CD4-positive, alpha-beta T cell treated with Interleukin-1 beta for 1 hour (primary cell): ENCODE results near the gene IL12A.

Source experiments
- DNase-seq, 2 donors: peaks; one replicate each; pipeline ENCODE4 v3.0.0-alpha.2; 2020 to 2022

Gene IL12A

DNA sequence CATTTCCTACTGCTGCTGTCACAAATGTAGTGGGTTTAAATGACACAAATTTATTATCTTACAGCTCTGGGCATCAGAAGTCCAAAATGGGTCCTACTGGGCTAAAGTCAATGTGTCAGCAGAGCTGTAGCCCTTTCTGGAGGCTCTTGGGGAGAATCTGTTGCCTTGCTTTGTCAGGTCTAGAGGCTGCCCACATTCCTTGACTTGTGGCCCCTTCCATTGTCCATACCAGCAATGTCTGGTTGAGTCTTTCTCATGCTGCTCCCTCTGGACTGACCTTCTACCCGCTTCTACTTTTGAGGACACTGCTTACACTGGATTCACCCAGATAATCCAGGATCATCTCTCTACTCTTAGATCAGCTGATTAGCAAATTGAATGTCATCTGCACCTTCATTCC is 3.0 kb downstream of the IL12A start:
- DNase-seq, result no peak

DNA sequence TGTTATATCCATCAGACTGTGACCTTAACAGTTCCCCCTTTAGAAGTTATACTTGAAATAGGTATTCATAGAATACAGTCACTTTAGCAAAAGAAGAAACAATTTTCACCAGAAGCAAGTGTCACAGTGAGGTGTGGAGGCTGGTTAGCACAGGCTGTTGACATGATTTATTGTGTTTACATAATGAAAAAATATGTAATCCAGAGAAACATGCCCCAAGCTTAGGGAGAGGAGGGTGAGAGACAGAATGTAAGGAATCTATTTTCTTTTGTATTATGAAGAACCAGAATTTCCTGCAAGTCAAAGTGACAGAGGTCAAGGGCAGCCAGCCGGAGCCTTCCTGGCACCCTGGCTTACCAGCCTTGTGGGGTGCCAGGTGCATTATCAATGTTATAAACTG is 4.0 kb downstream of the IL12A start:
- DNase-seq, result no peak

DNA sequence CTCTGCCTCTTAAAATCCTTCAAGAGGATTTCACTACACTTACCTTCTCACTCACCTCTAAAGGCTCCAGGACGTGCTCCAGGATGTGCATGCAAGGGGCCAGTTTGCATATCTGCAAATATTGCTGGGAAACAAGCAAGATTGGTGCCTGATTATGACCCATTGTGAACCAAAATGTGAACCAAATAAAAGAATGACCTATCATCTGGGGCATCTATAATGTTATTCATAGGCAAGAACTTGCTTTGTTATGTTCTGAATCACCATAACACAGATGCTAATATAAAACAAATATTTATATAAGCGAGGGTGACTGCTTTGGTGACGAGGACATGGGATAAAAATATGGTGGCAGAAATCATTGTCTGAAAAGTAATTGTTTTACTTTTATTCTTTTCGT is 5.5 kb downstream of the IL12A start:
- no peak for DNase-seq

DNA sequence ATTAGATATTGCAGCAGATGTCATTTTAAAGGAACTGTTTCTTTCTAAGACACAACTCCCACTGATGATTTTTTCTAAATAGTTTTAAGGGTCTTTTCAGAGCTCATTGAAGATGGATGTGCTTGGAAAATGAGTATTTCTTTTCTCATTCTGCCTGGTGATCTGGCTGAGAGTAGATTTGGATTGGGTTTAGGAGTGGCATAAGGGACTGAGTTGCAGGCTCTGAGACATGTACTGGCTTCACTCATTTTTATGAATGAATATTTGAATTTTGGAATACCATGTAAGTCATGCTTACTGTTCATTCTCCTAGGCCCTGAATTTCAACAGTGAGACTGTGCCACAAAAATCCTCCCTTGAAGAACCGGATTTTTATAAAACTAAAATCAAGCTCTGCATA is 6.5 kb downstream of the IL12A start:
- no peak for DNase-seq

DNA sequence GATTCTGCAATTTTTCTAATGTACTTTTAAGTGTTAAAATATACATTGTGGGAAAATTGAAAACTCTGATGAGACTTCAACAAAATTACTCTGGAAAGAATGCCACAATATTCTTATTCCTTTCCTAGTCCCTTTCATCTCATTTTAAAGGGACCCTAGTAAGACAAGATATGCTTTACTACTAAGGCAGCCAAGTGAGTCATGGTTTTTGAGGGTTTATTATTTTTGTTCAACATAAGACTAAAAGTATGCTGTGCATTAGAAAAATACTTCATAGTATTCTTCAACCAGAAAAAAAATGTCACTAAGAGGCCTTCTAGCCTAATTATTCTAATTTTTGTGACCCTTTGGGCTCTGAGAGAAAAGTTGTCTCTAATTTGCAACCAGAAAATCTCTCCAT is 7.4 kb downstream of the IL12A start:
- DNase-seq, result no peak

DNA sequence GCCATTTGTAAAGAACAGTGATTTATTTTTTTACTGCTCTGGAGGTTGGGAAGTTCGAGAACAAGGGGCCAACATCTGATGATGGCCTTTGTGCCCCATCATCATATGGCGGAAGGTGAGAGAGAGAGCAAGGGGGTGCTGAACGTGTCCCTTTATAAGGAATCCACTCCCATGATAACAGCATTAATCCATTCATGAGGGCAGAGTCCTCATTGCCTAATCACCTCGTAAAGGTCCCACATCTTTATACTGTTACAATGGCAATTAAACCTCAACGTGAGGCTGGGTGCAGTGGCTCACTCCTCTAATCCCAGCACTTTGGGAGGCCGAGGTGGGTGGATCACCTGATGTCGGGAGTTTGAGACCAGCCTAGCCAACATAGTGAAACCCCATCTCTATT is 8.3 kb downstream of the IL12A start:
- DNase-seq, result no peak

DNA sequence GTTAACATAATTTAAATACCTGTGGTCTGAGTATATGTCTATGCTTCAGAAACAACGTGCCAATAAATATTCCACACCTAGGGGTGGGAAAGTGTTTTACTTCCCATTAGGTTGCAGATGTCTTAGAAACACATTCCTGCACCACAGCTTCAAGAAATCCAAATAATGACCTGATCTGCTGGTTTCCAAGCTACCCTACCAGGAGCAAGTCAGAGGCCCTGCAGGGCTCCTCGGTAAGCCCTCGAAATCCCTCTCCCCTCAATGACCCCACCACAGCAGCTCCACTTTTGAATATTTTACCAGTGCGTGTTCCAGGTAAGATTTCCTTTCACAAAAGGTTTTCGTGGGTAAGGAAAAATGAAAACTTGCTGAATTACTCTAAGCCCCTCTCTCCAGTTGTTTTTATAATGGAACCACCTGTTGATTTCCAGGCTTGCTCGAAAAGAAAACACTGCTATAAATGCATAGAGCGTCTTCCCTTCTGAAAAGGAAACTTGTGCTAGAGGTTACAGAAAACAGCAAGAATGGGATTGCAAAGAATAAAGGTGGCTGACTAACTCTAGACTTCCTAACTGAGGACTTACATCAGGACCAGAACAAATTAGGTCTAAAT is 12.6 kb downstream of the IL12A start:
- no peak for DNase-seq

DNA sequence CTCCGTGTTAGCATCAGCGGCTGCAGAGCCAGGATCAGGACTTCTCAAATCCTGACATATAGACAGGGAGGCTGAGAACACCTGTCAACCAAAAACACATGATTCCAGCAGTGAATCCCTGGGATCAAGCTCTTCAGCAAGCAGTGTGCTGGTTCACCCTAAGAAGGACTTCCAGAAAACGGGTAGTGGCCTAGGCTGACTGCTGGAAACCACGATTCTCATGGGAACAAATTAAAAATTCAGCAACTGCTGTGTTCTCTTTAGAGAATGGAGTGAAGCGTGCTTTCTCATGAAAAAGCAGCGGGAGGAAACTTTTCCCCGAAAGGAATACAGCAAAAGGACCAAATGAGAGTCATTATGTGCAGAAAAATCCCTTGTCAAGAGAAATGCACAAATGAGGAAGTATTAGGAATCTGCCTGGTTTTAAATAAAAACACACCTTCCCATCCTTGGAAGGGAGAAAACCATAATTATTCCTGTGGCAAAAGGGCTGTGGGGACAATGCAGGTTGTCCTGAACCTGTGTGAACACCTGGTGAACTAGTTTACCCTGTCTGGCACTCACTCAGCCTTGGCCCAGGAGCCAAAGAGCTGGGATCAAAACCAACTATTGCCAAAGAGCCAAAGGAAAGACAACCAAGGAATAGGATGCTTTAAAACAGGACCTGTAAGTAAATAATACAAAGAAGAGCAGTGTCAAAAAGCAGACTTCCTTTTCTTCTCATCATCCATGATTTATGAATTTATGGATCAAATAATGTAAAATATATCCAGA is 13.4 kb downstream of the IL12A start:
- no peak for DNase-seq

DNA sequence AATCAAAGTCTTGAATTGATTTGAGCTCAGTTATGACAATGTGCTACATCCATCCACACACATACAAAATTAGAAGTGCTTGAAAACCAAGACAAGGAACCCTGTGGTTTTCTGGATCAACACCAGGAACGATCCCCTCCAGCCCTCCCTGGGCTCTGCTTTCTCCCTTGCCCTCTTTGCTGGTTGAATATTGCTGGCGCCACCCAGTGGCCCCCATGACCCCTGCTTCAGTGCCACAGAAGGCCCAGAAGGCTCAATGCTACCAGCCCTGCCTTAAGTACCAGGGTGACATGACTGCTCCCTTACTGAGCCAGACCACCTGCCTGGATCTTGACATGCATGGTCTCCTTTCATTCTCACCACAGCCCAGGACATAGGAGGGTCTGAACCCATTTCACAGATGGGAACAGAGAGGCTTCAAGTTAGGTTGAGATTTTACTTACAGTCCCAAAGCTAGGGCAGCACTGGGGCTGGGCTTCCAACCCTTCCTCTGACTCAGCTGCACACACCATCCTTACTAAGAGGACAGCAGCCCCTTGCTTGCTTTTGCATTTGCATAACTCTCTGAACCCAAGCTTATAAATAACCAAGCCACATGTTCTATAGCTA is 15.0 kb downstream of the IL12A start:
- peak; percentile 22 to 50 for DNase-seq

DNA sequence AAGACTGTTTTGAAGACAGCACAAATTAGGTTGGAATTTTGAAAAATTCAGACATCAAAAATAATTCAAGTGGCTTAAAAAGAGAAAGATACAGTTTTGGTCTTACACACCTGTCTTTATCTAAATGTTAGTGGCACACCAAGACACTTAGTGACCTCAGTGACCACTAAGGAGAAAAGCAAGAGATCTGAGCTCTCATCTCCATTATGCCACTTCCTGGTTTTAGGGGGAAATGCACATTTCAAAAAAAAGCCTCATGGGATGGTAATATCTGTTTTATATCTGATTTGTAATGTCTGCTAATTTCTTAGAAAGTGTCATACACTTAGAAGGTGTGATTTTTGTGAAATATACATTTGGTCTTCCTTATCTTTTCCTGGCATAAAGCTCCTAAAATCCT is 16.4 kb downstream of the IL12A start:
- no peak for DNase-seq

DNA sequence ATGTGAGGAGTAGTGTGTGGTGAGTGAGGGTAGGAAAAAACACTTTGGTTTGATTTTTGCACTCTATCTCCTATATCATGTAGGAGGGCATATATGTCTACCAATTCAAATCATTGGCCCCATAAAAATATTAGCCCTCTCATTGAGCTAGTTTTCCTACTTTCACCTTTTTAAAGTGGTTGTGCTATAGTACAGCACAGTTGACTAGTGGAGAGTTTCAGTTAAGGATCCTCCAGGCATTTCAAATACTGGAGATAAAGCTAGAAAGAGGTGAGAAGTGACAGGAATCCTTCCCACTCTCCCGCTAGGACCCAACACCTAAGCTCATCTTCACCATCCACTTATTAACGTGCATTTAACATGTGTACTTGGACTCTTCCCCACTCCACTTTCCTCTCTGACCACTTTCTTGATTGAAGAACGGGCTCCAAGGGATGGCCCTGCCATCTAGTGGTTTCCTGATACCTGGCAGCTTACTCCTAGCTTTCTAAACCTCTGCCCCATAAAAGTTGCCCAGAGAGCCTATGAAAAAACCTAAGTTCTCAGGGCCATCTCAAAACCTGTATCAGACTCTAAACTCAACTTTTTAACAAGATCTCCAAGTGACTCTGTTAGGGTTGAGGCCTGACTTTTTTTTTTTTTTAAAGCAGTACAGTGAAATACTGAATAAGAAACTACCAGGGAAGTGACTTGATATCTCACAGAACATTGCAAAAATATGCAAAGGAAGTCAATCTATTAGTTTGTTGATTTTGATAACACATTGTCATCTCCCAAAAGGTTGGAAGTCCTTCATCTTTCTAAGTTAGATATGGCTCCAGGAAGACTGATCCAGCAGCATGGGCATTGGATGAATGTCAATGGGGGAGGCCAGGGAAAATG is 17.9 kb downstream of the IL12A start:
- DNase-seq, result peak; percentile 27 to 36

DNA sequence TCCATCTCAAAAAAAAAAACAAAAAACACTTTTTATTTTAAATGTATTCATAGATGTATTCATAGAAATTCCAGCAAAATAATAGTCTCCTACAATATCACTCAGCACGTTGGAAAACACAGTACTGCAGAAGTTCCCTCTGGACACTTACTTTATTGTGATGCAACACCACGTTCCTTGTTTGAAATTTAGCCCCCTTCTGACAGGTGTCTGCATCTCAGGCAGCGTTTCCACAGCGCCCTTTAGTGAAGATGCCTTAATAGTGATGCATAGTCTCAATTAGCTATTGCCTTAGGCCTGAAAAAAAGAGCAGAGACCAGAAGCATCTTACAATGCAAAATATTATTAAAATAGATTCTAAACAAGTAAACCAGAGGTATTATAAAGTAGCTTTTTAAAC is 20.3 kb downstream of the IL12A start:
- DNase-seq, result no peak

DNA sequence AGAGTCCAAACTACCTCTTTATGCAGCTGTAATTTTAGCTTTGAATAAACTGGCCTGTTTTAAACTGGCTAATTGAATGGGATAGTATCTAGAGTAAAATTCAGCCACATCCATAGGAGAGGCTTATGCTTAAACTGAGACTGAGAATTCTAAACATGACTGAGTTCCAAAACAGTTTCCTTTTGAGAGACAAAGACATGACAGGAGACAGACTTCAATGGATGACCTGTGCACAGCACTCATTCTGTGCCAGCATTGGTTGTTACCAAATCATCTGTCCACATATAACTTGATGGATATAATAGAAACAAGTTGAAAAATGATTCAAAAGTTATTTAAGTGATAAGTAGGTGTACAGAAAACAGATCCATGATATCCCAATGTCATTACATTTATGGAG is 20.9 kb downstream of the IL12A start:
- DNase-seq, result no peak

DNA sequence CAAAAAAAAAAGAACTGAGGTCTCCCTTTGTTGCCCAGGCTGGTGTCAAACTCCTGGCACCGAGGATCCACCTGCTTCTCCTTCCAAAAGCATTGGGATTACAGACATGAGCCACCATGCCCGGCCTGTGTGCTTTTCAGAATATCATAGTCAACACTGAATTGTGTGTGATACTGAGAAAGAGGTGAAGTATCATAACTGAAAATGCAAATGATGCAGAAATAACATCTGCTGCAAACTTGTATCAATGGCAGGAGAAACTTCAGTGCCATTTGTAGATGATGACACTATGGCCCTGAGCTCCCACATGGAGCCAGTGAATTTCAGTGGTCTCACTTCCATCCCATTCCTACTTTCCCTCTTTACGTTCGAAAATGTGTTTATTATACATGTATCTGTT is 21.9 kb downstream of the IL12A start:
- DNase-seq, result no peak

DNA sequence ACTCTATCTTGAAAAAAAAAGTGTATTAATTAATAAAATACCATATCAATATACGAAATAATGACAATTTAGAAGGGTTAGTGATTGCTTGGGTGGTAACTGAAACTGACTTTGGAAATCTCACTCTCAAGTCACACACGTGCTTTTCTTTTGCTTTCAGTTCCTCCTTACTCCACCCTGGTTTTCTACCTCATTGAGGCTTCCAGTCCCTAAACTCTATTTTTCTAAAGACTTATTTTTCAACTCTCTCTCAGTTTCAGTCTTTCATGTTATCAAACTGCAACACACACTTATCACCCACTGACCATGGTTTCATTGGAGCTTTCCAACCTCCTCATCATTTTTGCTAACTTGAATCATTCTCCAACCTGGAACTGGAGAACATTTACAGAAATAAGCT is 23.5 kb downstream of the IL12A start:
- DNase-seq, result no peak

DNA sequence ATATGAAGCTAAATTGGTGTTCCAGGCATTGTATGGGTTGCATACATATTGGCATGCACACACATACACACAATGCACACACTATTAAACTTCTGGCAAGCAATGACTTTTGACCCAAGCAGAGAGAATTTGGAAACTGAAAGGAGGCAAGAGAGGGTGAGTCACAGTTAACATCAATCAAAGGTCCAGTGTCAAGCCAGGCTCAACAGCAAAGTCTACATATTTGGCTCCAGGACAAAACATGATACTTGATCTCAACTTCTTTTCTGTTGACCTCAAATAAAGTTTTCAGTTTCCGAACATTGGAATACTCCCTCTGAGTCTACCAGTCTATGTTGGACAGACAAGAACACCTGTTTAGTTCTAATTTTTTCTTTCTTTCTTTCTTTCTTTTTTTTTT is 28.3 kb downstream of the IL12A start:
- DNase-seq, result no peak

DNA sequence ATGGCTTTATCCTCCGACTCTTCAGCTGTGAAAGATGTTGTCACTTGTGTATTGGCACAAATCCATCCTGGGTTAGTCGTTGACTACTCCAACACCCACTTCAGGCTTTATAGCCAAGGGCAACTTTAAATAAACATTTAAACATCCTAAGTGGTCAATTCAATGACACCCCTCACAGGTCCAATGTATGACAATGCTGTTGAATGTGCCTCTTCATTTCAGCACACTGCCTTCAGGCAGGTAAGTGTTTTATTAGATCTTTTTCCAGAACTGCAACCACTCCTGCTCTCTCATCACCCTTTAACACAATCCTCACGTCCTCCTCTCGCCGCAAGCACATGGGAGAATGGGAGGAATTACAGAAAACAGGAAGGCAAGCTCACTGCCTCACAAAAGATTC is 30.3 kb downstream of the IL12A start:
- DNase-seq, result no peak

DNA sequence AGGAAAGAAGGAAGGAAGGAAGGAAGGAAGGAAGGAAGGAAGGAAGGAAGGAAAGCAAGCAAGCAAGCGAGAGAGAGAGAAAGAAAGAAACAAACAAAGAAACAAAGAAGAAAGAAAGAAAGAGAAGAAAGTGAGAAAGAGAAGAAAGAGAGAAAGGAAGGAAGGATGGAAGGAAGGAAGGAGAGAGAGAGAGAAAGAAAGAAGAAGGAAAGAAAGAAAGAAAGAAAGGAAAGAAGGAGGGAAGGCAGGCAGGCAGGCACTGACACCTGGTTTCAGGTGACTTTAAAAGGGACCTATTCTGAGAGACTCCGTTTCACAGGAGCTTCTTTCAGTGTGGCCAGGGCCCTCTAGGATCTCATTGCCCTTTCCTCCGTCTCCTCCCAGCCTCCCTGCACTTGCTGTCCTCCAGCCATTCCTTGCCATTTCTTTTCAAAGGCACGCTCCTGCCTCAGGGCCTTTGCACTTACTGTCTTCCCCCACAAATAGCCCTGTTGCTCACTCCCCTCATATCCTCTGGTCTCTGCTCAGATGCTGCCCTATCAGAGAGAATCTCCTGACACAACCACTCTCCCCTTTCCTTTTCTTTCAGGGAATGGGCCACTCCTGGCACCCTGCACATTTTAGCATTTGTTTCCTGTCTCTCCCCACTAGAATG is 31.5 kb downstream of the IL12A start:
- no peak for DNase-seq

DNA sequence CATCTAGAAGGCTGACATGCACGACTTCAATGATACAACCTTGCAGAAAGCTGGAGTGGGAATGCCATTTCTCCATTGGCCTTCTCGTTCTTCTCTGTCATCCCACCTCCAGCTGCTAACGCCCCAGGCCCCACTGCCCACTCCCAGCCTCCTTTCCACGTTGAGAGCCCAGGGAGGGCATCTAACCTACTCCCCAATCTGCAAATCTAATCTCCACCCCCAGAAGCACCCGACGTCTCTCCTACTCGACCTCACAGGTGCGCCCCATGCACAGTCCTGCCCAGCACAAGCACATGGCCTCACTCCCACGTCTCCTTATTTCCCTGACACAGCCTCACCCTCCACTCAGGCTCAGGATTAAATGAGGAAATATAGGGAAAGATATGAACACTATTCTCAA is 33.4 kb downstream of the IL12A start:
- DNase-seq, result no peak

DNA sequence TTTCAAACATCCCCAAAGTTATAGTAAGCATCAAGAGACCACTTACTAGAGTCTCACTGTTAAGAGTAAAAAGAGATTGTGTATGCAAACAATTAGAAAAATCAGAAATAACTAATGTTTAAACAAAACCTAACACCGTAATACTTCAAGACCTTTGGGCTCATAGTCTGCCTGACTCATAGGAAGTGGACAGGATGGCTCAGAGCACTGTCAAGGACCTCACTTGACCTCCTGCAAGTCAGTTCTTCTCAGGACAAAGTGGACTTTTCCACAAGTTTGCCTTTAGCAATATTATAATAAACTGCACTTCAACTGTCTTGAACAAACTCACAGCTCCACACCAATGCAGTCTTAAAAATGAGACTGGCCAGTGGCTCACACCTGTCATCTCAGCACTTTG is 34.8 kb downstream of the IL12A start:
- DNase-seq, result no peak

DNA sequence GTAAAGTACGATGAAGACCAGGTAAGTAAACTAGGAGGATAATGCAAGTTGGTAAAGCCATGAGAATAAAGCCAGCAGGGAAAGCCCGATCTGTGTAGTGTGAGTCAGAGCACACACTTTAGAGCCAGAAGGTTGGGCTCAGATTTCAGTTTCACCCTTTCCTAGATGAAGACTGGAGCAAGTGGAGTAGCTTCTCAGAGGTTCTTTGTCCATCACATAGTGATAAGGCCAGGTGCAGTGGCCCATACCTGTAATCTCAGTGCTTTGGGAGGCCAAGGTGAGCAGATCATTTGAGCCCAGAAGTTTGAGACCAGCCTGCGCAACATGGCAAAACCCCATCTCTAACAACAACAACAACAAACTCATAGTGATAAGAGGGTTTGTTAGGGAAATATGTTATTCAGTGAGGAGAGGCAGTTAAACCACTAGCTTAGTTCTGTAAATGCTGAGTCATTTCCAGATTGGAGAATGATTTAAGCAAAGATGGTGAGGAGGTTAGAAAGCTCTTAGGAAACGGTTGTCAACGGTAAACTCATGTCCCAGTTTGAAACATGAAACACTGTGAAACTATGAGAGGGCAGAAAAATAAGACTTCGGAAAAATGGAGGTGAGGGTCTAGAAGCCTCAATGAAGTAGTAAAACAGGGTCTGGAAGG is 39.0 kb downstream of the IL12A start:
- DNase-seq, result no peak

DNA sequence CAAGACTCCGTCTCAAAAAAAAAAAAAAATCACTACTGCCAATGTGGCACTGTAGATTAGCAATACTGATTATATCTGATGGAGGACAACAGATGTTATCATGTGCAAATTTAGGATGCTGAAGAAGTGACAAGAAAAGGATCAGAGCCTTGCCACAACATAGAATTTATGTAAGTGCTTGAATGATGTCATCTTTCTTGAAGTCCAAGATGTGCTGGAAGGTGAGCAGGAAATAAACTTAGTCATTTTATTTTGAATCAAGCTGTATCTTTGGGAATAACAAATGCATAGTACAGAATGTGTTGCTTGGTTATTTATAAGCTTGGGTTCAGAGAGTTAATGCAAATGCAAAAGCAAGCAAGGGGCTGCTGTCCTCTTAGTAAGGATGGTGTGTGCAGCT is 47.1 kb downstream of the IL12A start:
- DNase-seq, result no peak
